DMS79 (cell line): ENCODE results near the gene VEGFC.

Experiments
- DNase-seq: peaks from one replicate; lab custom pipeline; 2025; lab: John Stamatoyannopoulos, UW

VEGFC gene

GRCh38 chr4:176761872-176762271 lies 30.9 kb downstream of the VEGFC start:
- DNase-seq, result no peak

DNA sequence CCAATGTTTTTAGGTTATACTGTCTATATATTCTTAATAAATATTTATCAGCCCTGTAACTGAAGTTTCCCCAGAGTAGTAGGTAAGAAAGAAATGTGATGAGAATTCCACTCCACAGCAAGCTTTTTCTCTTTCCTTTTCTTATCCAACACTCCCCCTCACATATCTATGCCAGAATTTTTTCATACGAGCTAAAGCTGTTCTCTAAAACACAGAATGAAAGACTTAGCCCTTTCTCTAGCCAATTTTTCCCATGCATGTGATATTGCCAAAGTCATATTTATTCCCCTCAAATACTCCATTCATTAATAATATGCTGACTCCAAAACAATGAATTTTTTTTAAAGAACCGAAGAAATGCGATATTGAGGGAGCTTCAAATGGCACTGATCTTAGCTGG lies 32.3 kb downstream of the VEGFC start:
- no peak for DNase-seq

- no peak for DNase-seq
Measured at GRCh38 chr4:176758731-176759130, 34.0 kb downstream of the VEGFC start.

DNA sequence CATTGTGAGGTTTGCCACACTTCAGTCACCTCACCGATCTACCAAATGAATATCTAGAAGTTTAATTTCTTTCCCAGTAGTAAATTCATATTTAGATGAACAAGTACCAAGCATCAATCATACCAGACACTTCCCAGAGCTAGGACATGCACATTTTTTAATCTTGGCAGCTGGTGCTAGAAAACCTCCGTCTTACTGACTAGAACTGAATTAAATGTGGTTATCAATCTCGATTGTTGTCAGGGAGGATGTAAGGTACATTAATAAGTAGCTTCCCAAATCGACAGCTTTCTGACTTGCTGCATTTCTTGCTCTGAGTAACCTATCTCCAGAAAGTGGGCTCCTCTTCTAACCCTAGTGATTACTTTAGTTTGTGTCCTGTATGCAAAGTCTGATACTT lies 34.4 kb downstream of the VEGFC start:
- DNase-seq, result no peak

- DNase-seq, result no peak
Measured at GRCh38 chr4:176755613-176756012, 37.1 kb downstream of the VEGFC start.

DNA sequence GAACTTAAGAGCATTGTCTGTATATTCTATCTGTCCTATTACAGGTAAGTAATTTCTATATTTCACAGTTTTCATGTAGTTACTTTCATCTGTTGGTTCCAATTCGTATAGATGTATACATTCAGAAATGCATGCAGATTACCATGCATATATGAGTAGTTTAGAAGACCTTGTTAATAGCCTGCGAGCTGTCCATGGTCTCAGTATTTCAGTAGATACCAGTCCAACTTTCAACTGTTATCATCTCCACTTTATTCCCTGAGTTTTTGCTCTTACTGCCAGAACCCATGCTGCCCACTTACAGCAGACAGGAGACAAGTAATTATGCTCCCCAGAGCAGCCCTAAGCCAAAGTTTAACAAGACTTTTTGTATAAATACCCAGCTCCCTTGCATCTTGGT lies 37.7 kb downstream of the VEGFC start:
- no peak for DNase-seq

- no peak for DNase-seq
Measured at GRCh38 chr4:176753049-176753448, 39.7 kb downstream of the VEGFC start.

- no peak for DNase-seq
Measured at GRCh38 chr4:176752191-176752749, 40.5 kb downstream of the VEGFC start.

GRCh38 chr4:176751061-176751460 lies 41.7 kb downstream of the VEGFC start:
- no peak for DNase-seq

DNA sequence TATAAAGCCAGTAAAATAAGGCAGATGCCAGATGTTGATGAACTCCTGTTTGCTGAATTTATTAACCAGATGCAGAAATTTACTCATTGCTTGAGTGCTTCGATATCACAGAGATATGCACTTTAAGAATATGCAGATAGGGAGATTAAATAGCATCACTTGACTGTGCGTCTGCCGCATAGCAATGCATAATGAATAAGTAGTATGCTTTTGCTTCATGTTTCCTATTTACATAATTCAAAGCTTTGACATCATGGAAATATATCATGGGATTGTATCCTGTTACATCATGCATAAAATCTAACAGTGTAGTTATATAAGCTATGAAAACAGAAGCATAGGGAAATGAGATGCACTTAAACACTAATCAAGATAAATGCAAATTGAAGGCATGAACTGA lies 45.9 kb downstream of the VEGFC start:
- no peak for DNase-seq

- no peak for DNase-seq
Measured at GRCh38 chr4:176745902-176746301, 46.8 kb downstream of the VEGFC start.

DNA sequence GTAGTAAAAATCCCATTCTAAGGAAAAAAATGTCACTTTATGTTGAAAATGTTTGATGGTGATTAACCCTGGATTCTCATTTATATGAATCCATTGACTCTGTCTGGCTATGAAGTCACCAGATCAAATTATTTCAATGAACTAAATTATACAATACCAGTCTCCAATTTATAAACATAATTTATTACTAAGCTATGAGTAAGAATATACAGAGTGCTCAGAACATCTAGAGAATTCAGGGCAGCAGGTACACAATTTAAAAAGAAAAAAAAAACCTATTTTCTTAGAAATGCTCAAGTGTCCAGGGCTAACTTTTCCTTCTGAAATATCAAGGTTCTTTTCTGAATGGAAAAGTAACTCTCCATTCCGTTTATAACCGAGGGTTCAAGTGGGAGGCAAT lies 48.6 kb downstream of the VEGFC start:
- no peak for DNase-seq

- DNase-seq, result no peak
Measured at GRCh38 chr4:176742211-176742610, 50.5 kb downstream of the VEGFC start.

- DNase-seq, result no peak
Measured at GRCh38 chr4:176741253-176741652, 51.5 kb downstream of the VEGFC start.

DNA sequence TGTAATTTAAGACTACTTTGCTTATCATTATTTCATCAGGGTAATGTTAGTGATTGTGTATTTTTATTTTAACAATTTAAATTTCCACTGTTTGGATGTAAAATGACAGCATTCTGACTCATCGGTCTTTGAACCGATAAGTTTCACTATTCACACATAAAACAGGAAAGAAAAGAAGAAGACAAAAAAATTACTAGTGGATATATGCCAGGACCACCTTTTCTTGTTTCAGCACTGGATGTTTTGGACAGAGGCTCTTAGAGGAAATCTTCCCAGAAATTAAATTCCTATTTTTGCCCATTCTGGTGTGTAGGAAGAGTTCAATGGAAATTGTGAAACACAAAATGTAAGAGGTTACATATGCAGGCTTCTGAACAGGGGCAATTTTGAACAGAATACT lies 57.4 kb downstream of the VEGFC start:
- no peak for DNase-seq

DNA sequence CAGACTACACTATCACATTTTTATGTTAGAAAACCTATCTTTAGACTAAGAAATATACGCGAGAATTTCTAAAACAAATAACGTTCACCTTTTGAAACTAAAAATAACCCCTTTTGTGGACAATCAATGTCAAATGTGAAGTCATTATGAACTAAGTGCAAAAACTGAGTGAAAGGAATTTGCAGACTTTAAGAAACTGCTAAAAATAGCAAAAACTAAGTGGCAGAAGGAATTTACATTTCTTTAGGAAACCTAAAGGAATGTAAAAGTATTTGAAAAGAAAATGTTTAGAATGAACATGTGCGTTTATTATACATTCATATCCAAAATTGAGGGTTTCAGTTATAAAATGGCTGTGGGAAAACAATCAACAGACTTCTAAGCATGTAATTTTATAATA lies 58.3 kb downstream of the VEGFC start:
- no peak for DNase-seq

GRCh38 chr4:176729489-176729888 lies 63.2 kb downstream of the VEGFC start:
- DNase-seq, result no peak

GRCh38 chr4:176726803-176727202 lies 65.9 kb downstream of the VEGFC start:
- no peak for DNase-seq

DNA sequence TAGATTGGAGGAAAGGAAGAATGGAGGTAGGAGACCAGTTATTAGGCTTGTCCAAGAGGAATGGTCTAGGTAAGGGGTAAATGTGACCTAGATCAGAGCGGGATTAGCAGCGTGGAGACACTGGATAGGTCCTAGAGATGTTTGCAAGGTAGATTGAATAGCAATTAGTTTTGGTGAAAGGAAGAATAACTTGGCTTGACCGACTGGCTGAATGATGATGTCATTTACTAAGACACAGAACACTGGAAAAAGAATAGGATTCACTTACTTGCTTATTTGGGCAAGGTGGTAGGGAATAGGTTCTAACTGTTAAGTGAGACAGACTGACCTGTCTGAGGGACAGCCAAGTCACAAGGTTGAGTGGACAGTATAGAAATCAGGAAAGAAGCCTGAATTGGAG lies 71.3 kb downstream of the VEGFC start:
- no peak for DNase-seq

DNA sequence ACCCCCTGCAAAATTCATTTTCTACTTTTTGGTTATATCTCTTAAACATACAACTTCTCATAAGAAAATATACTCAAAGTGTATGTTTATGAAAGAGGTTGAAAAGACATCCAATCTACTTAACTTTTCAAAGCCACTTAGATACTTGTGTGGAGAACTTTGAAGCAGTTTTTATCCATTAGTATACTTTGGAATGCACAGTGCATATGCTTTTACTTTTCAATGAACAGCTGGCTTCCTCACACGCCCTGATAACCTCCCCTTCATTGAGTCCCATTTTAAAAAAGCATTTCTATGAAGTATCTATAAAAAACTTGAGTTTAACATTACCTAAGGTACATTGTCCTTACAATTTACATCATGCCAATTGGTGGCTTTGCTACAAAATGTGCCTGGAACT lies 73.8 kb downstream of the VEGFC start:
- DNase-seq, result no peak

GRCh38 chr4:176717237-176717636 lies 75.5 kb downstream of the VEGFC start:
- DNase-seq, result no peak

GRCh38 chr4:176709417-176709816 lies 83.3 kb downstream of the VEGFC start:
- no peak for DNase-seq

DNA sequence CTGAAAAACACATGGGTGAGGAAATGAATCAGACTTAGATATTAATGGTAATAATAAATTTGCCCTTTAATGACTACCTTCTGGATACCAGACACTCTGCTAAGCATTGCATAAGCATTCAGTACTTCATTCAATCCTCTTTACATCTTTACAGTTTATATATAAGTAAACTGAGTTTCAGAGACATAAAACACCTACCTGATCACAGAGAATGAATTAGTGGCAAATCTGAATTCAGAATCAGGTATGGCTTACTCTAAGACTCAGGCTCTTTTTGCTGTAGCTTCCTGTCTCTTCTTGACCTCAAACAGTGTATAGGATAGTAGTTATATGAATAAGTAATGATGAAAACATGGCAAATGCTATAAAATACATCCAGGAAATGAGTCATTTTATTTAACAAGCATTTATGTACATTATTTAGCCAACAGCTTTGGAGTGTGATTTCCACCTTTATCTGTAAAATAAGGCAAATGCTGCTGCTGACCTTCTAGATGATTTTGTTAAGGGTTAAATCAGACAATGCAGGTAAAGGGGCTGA lies 83.9 kb downstream of the VEGFC start:
- DNase-seq, result no peak

DNA sequence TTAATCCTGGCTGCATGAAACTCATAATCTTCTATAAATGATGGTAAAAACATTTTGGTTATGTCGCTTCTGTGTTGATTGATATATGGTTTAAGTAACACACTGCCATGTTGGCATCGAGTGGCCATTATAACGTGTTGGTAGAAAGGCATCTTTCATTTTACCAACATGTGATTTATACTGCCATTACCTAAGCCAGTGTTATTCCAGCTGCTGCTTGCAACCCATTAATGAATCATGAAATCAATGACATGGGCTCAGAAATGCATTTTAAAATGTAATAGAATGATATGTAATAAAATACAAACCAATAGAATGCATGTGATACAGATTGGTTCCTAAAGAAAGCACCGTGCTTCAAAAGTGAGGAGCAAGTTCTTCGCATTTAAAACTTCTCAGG lies 102.0 kb downstream of the VEGFC start:
- DNase-seq, result no peak
